Peyer's patch (tissue), 4 donors: ENCODE results near the gene OR6K6.

Experiments
- CTCF ChIP-seq, 6 experiments: fragments of 450-650 bp in 4 of 6; fragments of 200-600 bp in 2 of 6; sonication (generic) in 1 of 6; IDR thresholded peaks; one replicate each; pipeline ENCODE4 v1.5.1; 2017 to 2019; ENCODE audit warnings: antibody characterized with exemption in 6 of 6, mild to moderate bottlenecking in 3 of 6, moderate library complexity in 1 of 6
- POLR2A ChIP-seq, 2 donors: fragments of 450-650 bp; IDR thresholded peaks; one replicate each; pipeline ENCODE4 v1.5.1; 2017; ENCODE audit warnings: antibody characterized with exemption in 2 of 2, mild to moderate bottlenecking in 2 of 2, moderate library complexity in 2 of 2

- TF ChIP-seq CTCF (IDR thresholded peaks at IDR 0.05) (no peak), POLR2A (IDR thresholded peaks at IDR 0.05) (no peak)
Measured at GRCh38 chr1:158724442-158724841, 30.1 kb upstream of the OR6K6 start.
